HL-60 (cell line): ENCODE measurements around the gene SCIMP.

Experiments used
- GABPA ChIP-seq: IDR thresholded peaks from 2 replicates; pipeline ENCODE4 v1.6.1; 2012; ENCODE audit warnings: low read depth
- POLR2AphosphoS5 ChIP-seq: IDR thresholded peaks from 2 replicates; pipeline ENCODE4 v1.6.1; 2012; ENCODE audit warnings: low read depth
- SPI1 ChIP-seq: IDR thresholded peaks from 2 replicates; pipeline ENCODE4 v1.6.1; 2012; ENCODE audit warnings: low read depth, mild to moderate bottlenecking, borderline replicate concordance
- TF ChIP-seq, protein P1 (sequence below): IDR thresholded peaks from one replicate; pipeline ENCODE4 v1.5.1; 2011; ENCODE audit warnings: low read length, control low read depth, inconsistent platforms; ENCODE audit not compliant: insufficient read depth
- TF ChIP-seq, protein P2 (sequence below): IDR thresholded peaks from 2 replicates; pipeline ENCODE4 v1.6.1; 2012; ENCODE audit warnings: low read depth; ENCODE audit not compliant: insufficient replicate concordance

DNA sequence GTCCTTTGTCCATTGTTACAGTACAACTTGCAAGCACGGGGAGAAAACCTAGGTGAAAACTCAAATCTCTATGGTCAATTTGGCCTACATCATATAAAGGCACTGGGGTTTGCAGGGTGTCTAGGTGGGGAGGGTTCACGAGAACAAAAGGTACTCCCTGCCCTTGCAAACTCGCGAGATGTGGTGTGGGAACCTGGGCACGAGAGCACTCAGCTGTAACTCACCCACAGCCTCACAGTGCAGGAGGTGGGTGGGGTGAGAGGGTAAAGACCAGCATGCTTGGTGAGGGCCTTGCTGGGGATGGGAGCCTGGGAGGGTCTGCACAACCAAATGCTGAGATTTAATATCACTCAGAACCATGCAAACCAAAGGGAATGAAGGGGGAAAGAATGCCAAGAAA lies 24.6 kb downstream of the SCIMP start:
- TF ChIP-seq, protein P1, sequence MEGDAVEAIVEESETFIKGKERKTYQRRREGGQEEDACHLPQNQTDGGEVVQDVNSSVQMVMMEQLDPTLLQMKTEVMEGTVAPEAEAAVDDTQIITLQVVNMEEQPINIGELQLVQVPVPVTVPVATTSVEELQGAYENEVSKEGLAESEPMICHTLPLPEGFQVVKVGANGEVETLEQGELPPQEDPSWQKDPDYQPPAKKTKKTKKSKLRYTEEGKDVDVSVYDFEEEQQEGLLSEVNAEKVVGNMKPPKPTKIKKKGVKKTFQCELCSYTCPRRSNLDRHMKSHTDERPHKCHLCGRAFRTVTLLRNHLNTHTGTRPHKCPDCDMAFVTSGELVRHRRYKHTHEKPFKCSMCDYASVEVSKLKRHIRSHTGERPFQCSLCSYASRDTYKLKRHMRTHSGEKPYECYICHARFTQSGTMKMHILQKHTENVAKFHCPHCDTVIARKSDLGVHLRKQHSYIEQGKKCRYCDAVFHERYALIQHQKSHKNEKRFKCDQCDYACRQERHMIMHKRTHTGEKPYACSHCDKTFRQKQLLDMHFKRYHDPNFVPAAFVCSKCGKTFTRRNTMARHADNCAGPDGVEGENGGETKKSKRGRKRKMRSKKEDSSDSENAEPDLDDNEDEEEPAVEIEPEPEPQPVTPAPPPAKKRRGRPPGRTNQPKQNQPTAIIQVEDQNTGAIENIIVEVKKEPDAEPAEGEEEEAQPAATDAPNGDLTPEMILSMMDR = no peak
- no peak for TF ChIP-seq POLR2AphosphoS5
- TF ChIP-seq, protein P2, sequence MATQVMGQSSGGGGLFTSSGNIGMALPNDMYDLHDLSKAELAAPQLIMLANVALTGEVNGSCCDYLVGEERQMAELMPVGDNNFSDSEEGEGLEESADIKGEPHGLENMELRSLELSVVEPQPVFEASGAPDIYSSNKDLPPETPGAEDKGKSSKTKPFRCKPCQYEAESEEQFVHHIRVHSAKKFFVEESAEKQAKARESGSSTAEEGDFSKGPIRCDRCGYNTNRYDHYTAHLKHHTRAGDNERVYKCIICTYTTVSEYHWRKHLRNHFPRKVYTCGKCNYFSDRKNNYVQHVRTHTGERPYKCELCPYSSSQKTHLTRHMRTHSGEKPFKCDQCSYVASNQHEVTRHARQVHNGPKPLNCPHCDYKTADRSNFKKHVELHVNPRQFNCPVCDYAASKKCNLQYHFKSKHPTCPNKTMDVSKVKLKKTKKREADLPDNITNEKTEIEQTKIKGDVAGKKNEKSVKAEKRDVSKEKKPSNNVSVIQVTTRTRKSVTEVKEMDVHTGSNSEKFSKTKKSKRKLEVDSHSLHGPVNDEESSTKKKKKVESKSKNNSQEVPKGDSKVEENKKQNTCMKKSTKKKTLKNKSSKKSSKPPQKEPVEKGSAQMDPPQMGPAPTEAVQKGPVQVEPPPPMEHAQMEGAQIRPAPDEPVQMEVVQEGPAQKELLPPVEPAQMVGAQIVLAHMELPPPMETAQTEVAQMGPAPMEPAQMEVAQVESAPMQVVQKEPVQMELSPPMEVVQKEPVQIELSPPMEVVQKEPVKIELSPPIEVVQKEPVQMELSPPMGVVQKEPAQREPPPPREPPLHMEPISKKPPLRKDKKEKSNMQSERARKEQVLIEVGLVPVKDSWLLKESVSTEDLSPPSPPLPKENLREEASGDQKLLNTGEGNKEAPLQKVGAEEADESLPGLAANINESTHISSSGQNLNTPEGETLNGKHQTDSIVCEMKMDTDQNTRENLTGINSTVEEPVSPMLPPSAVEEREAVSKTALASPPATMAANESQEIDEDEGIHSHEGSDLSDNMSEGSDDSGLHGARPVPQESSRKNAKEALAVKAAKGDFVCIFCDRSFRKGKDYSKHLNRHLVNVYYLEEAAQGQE = no peak
- TF ChIP-seq GABPA = no peak
- TF ChIP-seq SPI1 = no peak
